Keratinocyte (primary cell): ENCODE data around the gene SLC39A10. TPM values are rescaled to one million over a fixed set of nuclear protein-coding genes. Genes with fewer than 3 reads are reported as not detected.

Experiments
- DNase-seq: peaks from one replicate; pipeline ENCODE4 v3.0.0-alpha.2; 2011; ENCODE audit warnings: low read depth, missing footprints, low spot score
- FAIRE-seq: peaks from 2 replicates; lab custom pipeline; 2011; peaks lifted over from hg19 to GRCh38; lab: Jason Lieb, UNC
- H2AFZ ChIP-seq: 2 replicates; pipeline ENCODE4 v1.6.0; 2012; ENCODE audit warnings: low read length, control low read depth, inconsistent platforms; ENCODE audit not compliant: control insufficient read depth
- H3K27ac ChIP-seq: 2 replicates; pipeline ENCODE4 v1.5.1; 2011; ENCODE audit warnings: low read length; ENCODE audit not compliant: control insufficient read depth, insufficient read depth
- H3K27me3 ChIP-seq: 3 replicates; pipeline ENCODE4 v1.6.0; 2011; ENCODE audit warnings: low read length; ENCODE audit not compliant: control insufficient read depth, insufficient read depth; ENCODE audit errors: extremely low read depth
- H3K36me3 ChIP-seq, 2 experiments: 2 replicates in 1 of 2; 3 replicates in 1 of 2; pipeline ENCODE4 v1.5.1; 2011; ENCODE audit warnings: low read length in 2 of 2, mild to moderate bottlenecking in 1 of 2; ENCODE audit not compliant: control insufficient read depth in 2 of 2, insufficient read depth in 2 of 2; ENCODE audit errors: extremely low read depth in 1 of 2
- H3K4me1 ChIP-seq: 3 replicates; pipeline ENCODE4 v1.5.1; 2011; ENCODE audit warnings: low read length; ENCODE audit not compliant: control insufficient read depth, insufficient read depth; ENCODE audit errors: extremely low read depth
- H3K4me2 ChIP-seq: 3 replicates; pipeline ENCODE4 v1.6.0; 2011; ENCODE audit warnings: low read depth, low read length; ENCODE audit not compliant: control insufficient read depth, insufficient read depth; ENCODE audit errors: extremely low read depth
- H3K4me3 ChIP-seq, 3 experiments: fragments of 200-600 bp in 1 of 3; sonication (generic) in 1 of 3; 2 replicates in 2 of 3; 3 replicates in 1 of 3; pipeline ENCODE4 v1.5.1; 2011 to 2016; ENCODE audit warnings: low read length in 3 of 3, mild to moderate bottlenecking in 3 of 3, control low read depth in 2 of 3, inconsistent platforms in 1 of 3, low read depth in 1 of 3, mixed read lengths in 1 of 3, mixed run types in 1 of 3, moderate library complexity in 1 of 3; ENCODE audit not compliant: control insufficient read depth in 2 of 3, insufficient read depth in 2 of 3; ENCODE audit errors: extremely low read depth in 1 of 3
- H3K79me2 ChIP-seq: 2 replicates; pipeline ENCODE4 v1.6.0; 2012; ENCODE audit warnings: low read length; ENCODE audit not compliant: control insufficient read depth, insufficient read depth
- H3K9ac ChIP-seq: 3 replicates; pipeline ENCODE4 v1.6.0; 2011; ENCODE audit warnings: low read length; ENCODE audit not compliant: control insufficient read depth, insufficient read depth; ENCODE audit errors: extremely low read depth
- H3K9me1 ChIP-seq: 3 replicates; pipeline ENCODE4 v1.6.0; 2011; ENCODE audit warnings: low read length; ENCODE audit not compliant: control insufficient read depth, insufficient read depth; ENCODE audit errors: extremely low read depth
- H3K9me3 ChIP-seq: 2 replicates; pipeline ENCODE4 v1.5.1; 2012; ENCODE audit warnings: low read depth, low read length; ENCODE audit not compliant: control insufficient read depth
- H4K20me1 ChIP-seq: 3 replicates; pipeline ENCODE4 v1.6.0; 2011; ENCODE audit warnings: low read length; ENCODE audit not compliant: control insufficient read depth, insufficient read depth; ENCODE audit errors: extremely low read depth
- EZH2 ChIP-seq: IDR thresholded peaks from one replicate; pipeline ENCODE4 v1.6.1; 2012; ENCODE audit warnings: inconsistent platforms, mild to moderate bottlenecking, low read length, moderate library complexity
- dilution Hi-C: fragments of 300-500 bp; cut with MboI; formaldehyde crosslinking; loops from one replicate; pipeline ENCODE4 v1.7.0; 2020; ENCODE audit warnings: low sequenced_read_pairs; ENCODE audit not compliant: extremely low pct_ligation_motif_present
- polyA plus RNA-seq, 5 experiments: library from polyadenylated mRNA; depleted of rRNA in 3 of 5; stranded (reverse) in 3 of 5; stranded (forward) in 1 of 5; unstranded in 1 of 5; fragments of >200 nt; gene quantifications; 1 replicate in 1 of 5; 2 replicates in 3 of 5; 3 replicates in 1 of 5; pipeline versions ENCODE4 v1.2.1 to v1.2.3, GENCODE V29; 2011 to 2012; ENCODE audit warnings: missing spikeins in 2 of 5, low read depth in 1 of 5, low replicate concordance in 1 of 5
- TF ChIP-seq, protein P1 (sequence below), 3 experiments: IDR thresholded peaks in 1 of 3; conservative IDR thresholded peaks in 1 of 3; optimal IDR thresholded peaks in 1 of 3; 2 replicates in 2 of 3; 3 replicates in 1 of 3; pipeline versions ENCODE3 to v1.5.1; 2011; ENCODE audit warnings: low read length in 3 of 3, mild to moderate bottlenecking in 3 of 3, moderate library complexity in 2 of 3, control low read depth in 1 of 3, inconsistent platforms in 1 of 3; ENCODE audit not compliant: insufficient read depth in 2 of 3; ENCODE audit errors: extremely low read depth in 1 of 3

The SLC39A10 gene
- polyA plus RNA-seq, 1 donor (not counting 4 experiments of a cell fraction or from before 2014, with no cell fraction given): 19.4 TPM

- Histone ChIP-seq H3K36me3 (no peaks in the 10 kb centered on the region), H3K4me3 (peak overlapping the region; percentile 25 to 76 (median 70)), H2AFZ (peak overlapping the region; percentile 64), H3K27me3 (no peaks in the 10 kb centered on the region), H3K79me2 (peaks cover 32% of the 10 kb centered on the region), H3K4me2 (peak overlapping the region; percentile 75), H4K20me1 (peaks cover 3% of the 10 kb centered on the region), H3K4me1 (peaks cover 29% of the 10 kb centered on the region), H3K9me3 (no peaks in the 10 kb centered on the region), H3K9ac (peak overlapping the region; percentile 85), H3K9me1 (no peaks in the 10 kb centered on the region), H3K27ac (peak overlapping the region; percentile 96)
- FAIRE-seq: peak; percentile 94
- DNase-seq: peak; percentile 85
- TF ChIP-seq, protein P1, sequence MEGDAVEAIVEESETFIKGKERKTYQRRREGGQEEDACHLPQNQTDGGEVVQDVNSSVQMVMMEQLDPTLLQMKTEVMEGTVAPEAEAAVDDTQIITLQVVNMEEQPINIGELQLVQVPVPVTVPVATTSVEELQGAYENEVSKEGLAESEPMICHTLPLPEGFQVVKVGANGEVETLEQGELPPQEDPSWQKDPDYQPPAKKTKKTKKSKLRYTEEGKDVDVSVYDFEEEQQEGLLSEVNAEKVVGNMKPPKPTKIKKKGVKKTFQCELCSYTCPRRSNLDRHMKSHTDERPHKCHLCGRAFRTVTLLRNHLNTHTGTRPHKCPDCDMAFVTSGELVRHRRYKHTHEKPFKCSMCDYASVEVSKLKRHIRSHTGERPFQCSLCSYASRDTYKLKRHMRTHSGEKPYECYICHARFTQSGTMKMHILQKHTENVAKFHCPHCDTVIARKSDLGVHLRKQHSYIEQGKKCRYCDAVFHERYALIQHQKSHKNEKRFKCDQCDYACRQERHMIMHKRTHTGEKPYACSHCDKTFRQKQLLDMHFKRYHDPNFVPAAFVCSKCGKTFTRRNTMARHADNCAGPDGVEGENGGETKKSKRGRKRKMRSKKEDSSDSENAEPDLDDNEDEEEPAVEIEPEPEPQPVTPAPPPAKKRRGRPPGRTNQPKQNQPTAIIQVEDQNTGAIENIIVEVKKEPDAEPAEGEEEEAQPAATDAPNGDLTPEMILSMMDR (optimal IDR thresholded peaks at IDR 0.05 in 1 of 3, IDR thresholded peaks at IDR 0.05 in 1 of 3, conservative IDR thresholded peaks at IDR 0.05 in 1 of 3; ENCODE audit: extremely low read depth in 1 of 3, insufficient read depth in 2 of 3, low read length in 3 of 3): no peak
- TF ChIP-seq EZH2: no peak
- dilution Hi-C loops: no loop called here
These were observed 716 bp upstream of the SLC39A10 start for GRCh38 chr2:195656161-195656858.

DNA sequence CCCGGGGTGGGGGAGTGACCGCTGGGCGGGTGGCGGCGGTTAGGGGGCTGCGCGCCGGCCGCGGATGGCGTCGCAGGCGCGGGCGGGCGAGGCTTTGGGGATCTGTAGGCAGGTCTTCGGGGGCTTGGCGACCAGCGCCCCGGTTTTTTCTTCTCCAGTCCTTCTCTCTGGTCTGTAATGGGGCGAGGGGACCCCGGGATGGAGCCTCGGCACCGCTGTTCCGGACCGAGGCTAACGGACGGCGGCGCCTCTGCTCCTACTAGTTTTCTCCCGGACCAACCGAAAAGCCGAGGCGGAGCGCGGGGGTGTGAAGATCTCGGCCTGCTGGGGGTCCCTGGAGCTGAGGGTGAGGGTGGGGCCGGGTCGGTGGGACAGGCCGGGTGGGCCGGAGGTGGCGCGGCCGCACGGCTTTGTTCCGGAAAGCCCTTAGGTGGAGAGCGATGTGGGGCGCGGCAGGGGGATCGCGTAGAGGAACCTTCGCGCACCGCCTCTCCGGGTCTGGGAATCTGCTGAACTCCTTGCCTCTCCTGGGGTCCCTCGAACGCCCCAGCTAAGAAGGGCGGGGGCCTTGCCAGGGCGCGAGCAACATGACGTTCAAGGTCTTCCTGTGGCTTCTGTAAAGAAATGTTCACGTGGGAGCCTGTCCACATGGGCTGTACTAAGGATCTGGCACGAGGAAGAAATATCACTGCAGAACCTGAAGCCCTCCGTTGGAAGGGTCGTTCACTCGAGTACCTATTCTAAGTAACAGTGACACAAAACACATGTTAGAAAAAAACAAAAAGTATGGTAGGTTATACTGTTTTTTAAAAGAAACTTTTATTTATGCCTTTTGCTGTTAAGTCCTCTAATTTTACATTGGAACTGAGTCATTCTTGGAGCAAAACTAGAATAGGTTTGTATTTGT, 861 bp downstream of the SLC39A10 start:
- Histone ChIP-seq H3K9ac (peak overlapping the region; percentile 97), H3K27ac (peak overlapping the region; percentile 96), H2AFZ (no peak overlapping the region), H3K4me2 (peak overlapping the region; percentile 89), H3K9me1 (no peaks in the 10 kb centered on the region), H3K27me3 (no peaks in the 10 kb centered on the region), H3K9me3 (no peaks in the 10 kb centered on the region), H4K20me1 (peaks cover 3% of the 10 kb centered on the region), H3K36me3 (no peaks in the 10 kb centered on the region), H3K4me3 (peak overlapping the region; percentile 57 to 82 (median 81)), H3K79me2 (peaks cover 32% of the 10 kb centered on the region), H3K4me1 (peaks cover 32% of the 10 kb centered on the region)
- peak; percentile 69 for FAIRE-seq
- DNase-seq: no peak
- TF ChIP-seq, protein P1 (optimal IDR thresholded peaks at IDR 0.05 in 1 of 3, IDR thresholded peaks at IDR 0.05 in 1 of 3, conservative IDR thresholded peaks at IDR 0.05 in 1 of 3; ENCODE audit: extremely low read depth in 1 of 3, insufficient read depth in 2 of 3, low read length in 3 of 3): no peak
- no peak for TF ChIP-seq EZH2
- dilution Hi-C loops: no loop called here
